Measurements from ENCODE around the gene IFT57.

Gene IFT57

DNA sequence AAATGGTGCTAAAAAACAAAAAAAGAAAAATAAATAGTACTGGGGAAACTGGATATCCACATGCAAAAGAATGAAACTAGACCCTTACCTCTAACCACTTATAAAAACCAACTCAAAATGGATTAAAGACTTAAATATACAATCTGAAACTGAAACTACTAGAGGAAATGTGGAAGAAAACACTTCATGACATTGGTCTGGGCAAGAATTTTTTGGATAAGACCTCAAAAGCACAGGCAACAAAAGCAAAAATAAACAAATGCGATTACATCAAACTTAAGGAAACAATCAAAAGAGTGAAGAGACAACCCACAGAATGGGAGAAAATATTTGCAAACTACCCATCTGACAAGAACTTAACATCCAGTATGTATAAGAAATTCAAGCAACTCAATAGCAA is 6.4 kb downstream of the IFT57 start:
- DNase-seq: no peak

DNA sequence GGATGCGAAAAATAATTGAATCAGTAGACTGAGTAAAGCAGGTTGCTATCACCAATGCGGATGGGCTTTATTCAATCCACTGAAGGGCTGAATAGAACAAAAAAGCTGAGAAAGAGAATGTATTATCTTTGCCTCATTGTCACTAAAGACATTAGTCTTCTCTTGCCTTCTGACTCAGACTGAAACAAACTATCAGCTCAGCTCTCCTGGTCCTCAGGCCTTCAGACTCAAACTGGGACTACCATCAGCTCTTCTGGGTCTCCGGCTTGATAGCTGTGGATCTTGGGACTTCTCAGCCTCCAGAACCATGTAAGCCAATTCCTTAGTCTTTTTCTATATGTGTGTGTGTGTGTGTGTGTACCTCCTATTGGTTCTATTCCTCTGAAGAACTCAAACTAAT is 12.6 kb downstream of the IFT57 start:
- no peak for DNase-seq

DNA sequence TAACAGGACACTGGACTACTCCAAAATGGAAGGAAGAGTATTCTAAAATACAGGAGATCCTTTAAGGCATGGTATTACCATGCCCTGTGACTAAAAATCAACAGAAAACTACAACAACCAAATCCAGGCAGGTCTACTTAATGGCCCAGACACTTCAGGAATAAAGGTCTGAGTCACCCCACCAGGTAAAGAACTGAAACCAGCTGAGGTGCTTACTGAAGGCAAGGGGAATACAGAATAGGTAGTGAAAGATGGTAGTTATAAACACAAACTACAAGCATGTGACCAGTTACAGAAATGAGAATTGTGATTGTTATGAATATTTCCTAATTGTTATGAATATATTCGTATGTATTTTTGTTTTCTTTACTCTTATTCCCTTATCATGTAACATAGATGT is 13.4 kb downstream of the IFT57 start:
- no peak for DNase-seq

- DNase-seq: no peak
These were observed 19.4 kb downstream of the IFT57 start for GRCh38 chr3:108202834-108203233.

DNA sequence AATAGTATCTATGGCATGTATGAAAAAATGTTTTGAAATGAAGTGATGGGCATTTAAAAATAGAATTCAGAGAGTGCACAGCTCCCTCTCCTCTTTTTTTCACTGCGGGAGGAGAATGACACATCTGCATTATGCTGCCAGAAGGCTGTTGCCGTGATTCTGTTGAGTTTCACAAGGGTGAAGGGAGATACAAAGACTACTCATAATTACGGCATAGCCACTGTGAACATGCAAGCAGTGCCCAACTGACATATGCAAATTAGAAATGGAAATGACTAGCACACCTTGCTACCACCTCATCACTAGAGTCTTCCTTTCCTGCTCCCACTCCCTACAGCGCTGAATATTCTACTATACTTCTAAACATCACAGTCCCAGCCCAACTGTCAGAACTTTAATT is 20.1 kb downstream of the IFT57 start:
- no peak for DNase-seq

DNA sequence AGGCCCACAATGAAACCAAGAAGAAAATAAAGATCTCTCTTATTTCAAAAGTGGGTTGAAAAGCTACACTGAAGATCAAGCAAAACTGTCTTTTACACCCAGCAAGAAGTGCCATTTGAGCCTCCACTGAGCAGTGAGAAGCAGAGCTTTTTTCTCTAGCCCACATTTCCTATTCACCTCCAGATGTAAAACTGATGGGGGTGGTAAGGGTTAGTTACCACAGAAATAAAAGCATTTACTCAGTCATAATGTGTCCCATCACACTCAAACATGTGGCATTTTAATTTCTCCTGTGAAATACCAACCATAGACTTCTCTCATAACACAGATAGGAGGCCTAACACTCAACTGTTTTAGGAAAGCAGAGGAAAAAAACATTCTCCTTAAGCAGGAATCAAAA is 21.0 kb downstream of the IFT57 start:
- DNase-seq: no peak

DNA sequence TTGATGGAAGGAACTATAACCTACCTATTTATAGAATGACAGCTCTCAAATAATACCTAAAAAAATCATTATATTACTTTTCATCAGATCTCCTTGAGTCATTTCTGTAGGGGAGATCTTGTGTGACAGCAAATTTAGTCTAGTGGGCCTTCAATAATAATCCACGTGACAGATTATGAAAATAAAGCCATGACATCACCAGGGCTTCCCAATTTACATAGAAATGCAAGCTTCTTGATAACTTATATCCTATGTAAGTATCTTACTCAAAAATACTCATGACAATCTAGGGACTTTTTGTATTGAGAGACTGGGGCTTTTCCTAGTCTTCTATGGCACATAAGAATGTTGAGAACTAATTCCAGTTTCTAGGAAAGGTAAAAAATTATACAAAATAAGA is 21.6 kb downstream of the IFT57 start:
- DNase-seq: no peak

- DNase-seq: no peak
These were observed 22.2 kb downstream of the IFT57 start for GRCh38 chr3:108200024-108200423.

GRCh38 chr3:108191394-108191793 is 30.8 kb downstream of the IFT57 start:
- no peak for DNase-seq

DNA sequence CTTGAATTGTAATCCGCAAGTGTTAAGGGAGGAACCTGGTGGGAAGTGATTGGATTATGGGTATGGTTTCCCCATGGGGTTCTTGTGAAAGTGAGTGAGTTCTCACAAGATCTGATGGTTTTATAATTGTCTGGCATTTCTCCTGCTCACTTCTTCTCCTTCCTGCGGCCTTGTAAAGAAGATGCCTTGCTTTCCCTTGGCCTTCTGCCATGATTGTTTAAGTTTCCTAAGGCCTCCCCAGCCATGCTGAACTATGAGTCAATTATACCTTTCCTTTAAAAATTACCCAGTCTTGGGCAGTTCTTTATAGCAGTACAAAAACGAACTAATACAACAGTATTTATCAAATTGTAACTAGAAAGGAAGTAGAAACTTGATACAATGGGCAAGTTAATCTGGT is 31.9 kb downstream of the IFT57 start:
- DNase-seq: no peak

- no peak for DNase-seq
These were observed 32.8 kb downstream of the IFT57 start for GRCh38 chr3:108189440-108189839.

- DNase-seq: no peak
These were observed 36.7 kb downstream of the IFT57 start for GRCh38 chr3:108185536-108185935.

- no peak for DNase-seq
These were observed 37.4 kb downstream of the IFT57 start for GRCh38 chr3:108184824-108185223.

- DNase-seq: no peak
These were observed 38.3 kb downstream of the IFT57 start for GRCh38 chr3:108183971-108184370.

GRCh38 chr3:108183181-108183580 is 39.0 kb downstream of the IFT57 start:
- DNase-seq: no peak

DNA sequence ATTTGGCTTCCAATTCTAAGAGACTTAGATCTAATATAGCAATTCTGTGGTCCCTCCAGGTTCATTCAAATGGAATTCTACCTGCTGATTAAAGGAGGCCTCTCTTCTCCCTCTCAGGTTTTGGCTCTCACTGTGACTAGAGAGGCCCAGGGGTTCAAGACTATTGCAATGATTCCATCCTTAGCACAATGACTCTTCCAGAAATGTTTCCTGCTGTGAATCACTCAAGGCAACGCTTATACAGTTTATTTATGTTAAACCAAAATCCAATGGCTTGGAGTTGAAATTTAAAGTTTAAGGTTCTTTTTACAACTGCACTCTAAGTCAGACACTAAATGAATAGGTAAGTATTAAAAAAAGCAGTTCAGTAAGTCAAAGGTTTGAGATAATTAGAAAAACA is 39.9 kb downstream of the IFT57 start:
- DNase-seq: no peak

DNA sequence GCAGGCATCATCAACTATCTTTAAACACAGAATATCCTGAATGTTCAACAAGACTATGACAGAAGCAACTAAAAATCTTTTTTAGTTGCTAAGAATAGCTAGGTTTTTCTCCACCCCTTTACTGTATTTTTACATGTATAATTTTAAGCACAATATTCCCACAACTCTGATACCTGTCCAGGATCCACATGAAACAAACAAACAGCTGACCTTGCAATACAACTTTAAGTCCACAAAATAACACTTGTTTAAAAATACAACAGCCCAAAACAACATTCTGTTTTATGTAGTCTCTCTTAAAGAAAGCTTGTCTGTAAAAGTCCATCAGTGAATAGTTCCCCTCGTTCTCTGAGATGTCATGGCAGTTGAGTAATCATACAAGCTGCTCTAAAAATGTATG is 41.1 kb downstream of the IFT57 start:
- DNase-seq: no peak

DNA sequence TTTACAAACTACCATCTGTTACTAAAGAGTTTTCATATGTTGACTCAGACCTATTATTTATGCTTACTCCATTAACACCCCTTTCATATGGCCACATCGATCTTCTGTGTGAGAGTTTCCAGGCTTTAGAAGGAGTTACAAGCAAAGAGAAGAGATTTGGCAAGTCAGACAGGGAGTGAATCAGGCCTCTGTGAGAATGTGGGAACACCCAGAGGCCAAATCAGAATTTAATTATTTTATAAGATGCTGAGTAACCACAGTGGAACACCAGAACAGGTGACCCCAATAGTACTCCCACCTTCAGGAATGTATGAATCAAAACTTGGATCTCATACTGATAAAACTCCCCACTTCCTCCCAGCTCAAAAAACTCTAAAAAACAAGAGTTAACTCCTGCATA is 42.0 kb downstream of the IFT57 start:
- DNase-seq: no peak

GRCh38 chr3:108178676-108179075 is 43.5 kb downstream of the IFT57 start:
- no peak for DNase-seq

GRCh38 chr3:108177536-108177935 is 44.7 kb downstream of the IFT57 start:
- DNase-seq: no peak

DNA sequence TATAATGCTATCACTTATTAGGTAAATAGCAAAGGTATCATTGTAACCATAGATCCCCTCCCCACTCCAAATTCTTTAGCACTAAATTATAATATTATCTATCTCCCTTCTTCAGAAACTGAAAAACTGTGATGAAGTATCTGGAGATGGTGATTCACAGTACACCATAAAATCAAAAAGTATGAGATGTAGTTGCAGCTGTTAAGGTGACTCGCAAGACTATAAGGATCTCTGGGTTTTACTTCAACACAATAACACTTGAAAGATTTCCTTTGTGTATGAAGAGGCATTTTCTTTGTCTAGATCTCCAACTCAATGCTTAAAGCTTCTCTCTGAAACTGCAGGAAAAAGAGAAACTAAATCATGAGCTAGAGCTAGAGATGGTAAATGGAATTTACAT is 46.9 kb downstream of the IFT57 start:
- DNase-seq: no peak

DNA sequence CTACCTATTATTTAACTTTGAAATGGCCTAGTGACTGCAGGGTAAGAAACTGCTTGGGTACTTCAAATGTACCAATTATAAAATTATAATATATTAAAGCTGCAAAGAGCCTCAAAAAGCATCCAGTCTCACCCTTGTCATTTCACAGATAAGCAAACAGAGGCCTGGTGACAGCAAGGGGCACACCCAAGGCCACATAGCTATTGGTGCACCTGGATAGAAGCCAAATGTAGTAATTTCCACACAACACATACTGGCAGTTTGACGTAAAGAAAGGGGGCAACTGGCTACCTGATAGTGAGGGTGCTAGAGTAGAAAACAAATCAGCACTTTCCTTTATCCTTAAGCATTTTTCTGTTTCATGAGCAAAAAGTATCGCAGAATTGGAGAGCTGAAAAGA is 51.1 kb downstream of the IFT57 start:
- no peak for DNase-seq

GRCh38 chr3:108164391-108164790 is 57.8 kb downstream of the IFT57 start:
- DNase-seq: no peak

- DNase-seq: no peak
These were observed 62.4 kb downstream of the IFT57 start for GRCh38 chr3:108159865-108160264.

DNA sequence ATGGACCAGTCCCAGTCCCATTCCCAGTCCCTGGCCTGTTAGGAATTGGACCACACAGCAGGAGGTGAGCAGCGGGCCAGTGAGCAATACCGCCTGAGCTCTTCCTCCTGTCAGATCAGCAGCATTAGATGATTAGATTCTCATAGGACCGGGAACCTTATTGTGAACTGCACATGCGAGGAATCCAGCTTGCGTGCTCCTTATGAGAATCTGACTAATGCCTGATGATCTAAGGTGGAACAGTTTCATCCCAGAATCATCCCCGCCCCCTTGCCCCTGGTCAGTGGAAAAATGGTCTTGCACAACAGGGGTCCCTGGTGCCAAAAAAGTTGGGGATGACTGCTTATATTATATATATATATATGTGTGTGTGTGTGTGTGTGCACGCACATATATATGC is 63.1 kb downstream of the IFT57 start:
- no peak for DNase-seq

DNA sequence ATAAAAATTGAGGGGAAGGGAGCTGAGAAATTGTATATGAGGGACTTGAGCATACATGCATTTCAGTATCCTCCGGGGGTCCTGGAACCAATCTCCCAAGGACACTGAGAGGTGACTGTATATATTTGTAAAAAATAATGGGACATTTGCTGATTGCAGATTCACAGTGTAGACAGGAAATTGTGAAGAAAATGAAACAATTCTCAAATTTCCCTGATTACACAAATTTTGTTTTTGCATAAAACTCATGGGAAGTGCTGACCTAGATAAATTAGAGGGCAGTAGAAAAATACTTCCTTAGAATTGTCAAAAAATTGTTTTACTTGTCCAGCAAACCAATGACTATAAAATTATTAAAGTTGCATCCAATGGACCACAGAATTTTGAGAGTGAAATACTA is 64.0 kb downstream of the IFT57 start:
- DNase-seq: no peak
